HEK293 (cell line): ENCODE results near the gene KCNC2.

Experiments
- CTCF ChIA-PET: fragments of 350-600 bp; formaldehyde crosslinking; extraction: SDS; loops from one replicate; lab custom pipeline; 2021; ENCODE audit warnings: antibody characterized with exemption; lab: Yijun Ruan, JAX
- POLR2A ChIA-PET: fragments of 300-600 bp; formaldehyde crosslinking; extraction: SDS; loops from one replicate; lab custom pipeline; 2020; ENCODE audit warnings: antibody characterized with exemption, inconsistent platforms; lab: Yijun Ruan, JAX
- H3K27ac ChIP-seq: fragments of 200-500 bp; sonication (Bioruptor generic); 2 replicates; pipeline ENCODE4 v1.5.1; 2014; ENCODE audit warnings: low read depth, low read length, control low read depth, inconsistent platforms; ENCODE audit errors: extremely low read depth
- H3K36me3 ChIP-seq, 2 experiments: fragments of 200-500 bp in 1 of 2; sonication (Bioruptor generic) in 1 of 2; 1 replicate in 1 of 2; 2 replicates in 1 of 2; pipeline ENCODE4 v1.5.1; 2014 to 2017; ENCODE audit warnings: inconsistent platforms in 2 of 2, low read length in 2 of 2; ENCODE audit not compliant: control insufficient read depth in 2 of 2, insufficient read depth in 1 of 2
- H3K4me1 ChIP-seq: fragments of 200-500 bp; sonication (Bioruptor generic); 2 replicates; pipeline ENCODE4 v1.5.1; 2014; ENCODE audit warnings: mild to moderate bottlenecking, low read length, inconsistent platforms; ENCODE audit not compliant: control insufficient read depth, insufficient read depth
- H3K4me3 ChIP-seq: 2 replicates; pipeline ENCODE4 v1.5.1; 2011; ENCODE audit warnings: low read depth, mild to moderate bottlenecking, control low read depth, low read length, moderate library complexity
- H3K9me3 ChIP-seq: fragments of 200-500 bp; sonication (Bioruptor generic); 2 replicates; pipeline ENCODE4 v1.5.1; 2014; ENCODE audit warnings: low read depth, low read length, inconsistent platforms; ENCODE audit not compliant: control insufficient read depth, insufficient read depth
- FEZF1 ChIP-seq: fragments of 450-650 bp; formaldehyde crosslinking; IDR thresholded peaks from 2 replicates; pipeline ENCODE4 v1.5.1; 2016; ENCODE audit warnings: missing biosample characterization, missing genetic modification characterization
- GLIS2 ChIP-seq: fragments of 450-650 bp; formaldehyde crosslinking; IDR thresholded peaks from 2 replicates; pipeline ENCODE4 v1.5.1; 2016; ENCODE audit warnings: missing biosample characterization, missing genetic modification characterization
- IKZF3 ChIP-seq: fragments of 450-650 bp; IDR thresholded peaks from 2 replicates; pipeline ENCODE4 v1.5.0; 2018; ENCODE audit warnings: missing biosample characterization, mild to moderate bottlenecking, missing genetic modification characterization, moderate library complexity
- ZBTB20 ChIP-seq: fragments of 450-650 bp; formaldehyde crosslinking; IDR thresholded peaks from 2 replicates; pipeline ENCODE4 v1.5.1; 2016; ENCODE audit warnings: missing biosample characterization, missing genetic modification characterization
- ZBTB48 ChIP-seq: fragments of 450-650 bp; formaldehyde crosslinking; IDR thresholded peaks from 2 replicates; pipeline ENCODE4 v1.5.1; 2016; ENCODE audit warnings: missing biosample characterization, missing genetic modification characterization
- ZBTB49 ChIP-seq: fragments of 450-650 bp; formaldehyde crosslinking; IDR thresholded peaks from 2 replicates; pipeline ENCODE4 v1.5.1; 2016; ENCODE audit warnings: missing biosample characterization, missing genetic modification characterization, low read depth
- ZBTB8A ChIP-seq: fragments of 450-650 bp; formaldehyde crosslinking; IDR thresholded peaks from 2 replicates; pipeline ENCODE4 v1.5.1; 2016; ENCODE audit warnings: missing biosample characterization, missing genetic modification characterization
- ZIC2 ChIP-seq: fragments of 450-650 bp; formaldehyde crosslinking; IDR thresholded peaks from 2 replicates; pipeline ENCODE4 v1.5.1; 2016; ENCODE audit warnings: missing biosample characterization, missing genetic modification characterization
- ZNF133 ChIP-seq: fragments of 450-650 bp; formaldehyde crosslinking; IDR thresholded peaks from 2 replicates; pipeline ENCODE4 v1.5.1; 2016; ENCODE audit warnings: missing biosample characterization, missing genetic modification characterization
- ZNF335 ChIP-seq: fragments of 450-650 bp; formaldehyde crosslinking; conservative IDR thresholded peaks from 2 replicates; pipeline ENCODE4 v1.5.1; 2016; ENCODE audit warnings: missing biosample characterization, missing genetic modification characterization
- ZNF394 ChIP-seq: fragments of 450-650 bp; formaldehyde crosslinking; IDR thresholded peaks from 2 replicates; pipeline ENCODE4 v1.5.1; 2016; ENCODE audit warnings: missing biosample characterization, missing genetic modification characterization, mild to moderate bottlenecking, moderate library complexity, borderline replicate concordance
- ZNF513 ChIP-seq: fragments of 450-650 bp; IDR thresholded peaks from 2 replicates; pipeline ENCODE4 v1.5.1; 2018; ENCODE audit warnings: missing biosample characterization, missing genetic modification characterization
- ZNF530 ChIP-seq: fragments of 450-650 bp; formaldehyde crosslinking; IDR thresholded peaks from 2 replicates; pipeline ENCODE4 v1.5.1; 2016; ENCODE audit warnings: low read depth, missing biosample characterization, missing genetic modification characterization
- ZNF561 ChIP-seq: fragments of 450-650 bp; IDR thresholded peaks from 2 replicates; pipeline ENCODE4 v1.5.1; 2018; ENCODE audit warnings: missing biosample characterization, missing genetic modification characterization, borderline replicate concordance
- ZNF629 ChIP-seq: fragments of 450-650 bp; formaldehyde crosslinking; IDR thresholded peaks from 2 replicates; pipeline ENCODE4 v1.5.1; 2017; ENCODE audit warnings: missing biosample characterization, missing genetic modification characterization
- TF ChIP-seq, protein P1 (sequence below): fragments of 450-650 bp; formaldehyde crosslinking; IDR thresholded peaks from 2 replicates; pipeline ENCODE4 v1.5.1; 2016; ENCODE audit warnings: missing biosample characterization, missing genetic modification characterization, low read depth
- TF ChIP-seq, protein P2 (sequence below): fragments of 450-650 bp; formaldehyde crosslinking; IDR thresholded peaks from 2 replicates; pipeline ENCODE4 v1.5.1; 2017; ENCODE audit warnings: missing biosample characterization, missing genetic modification characterization

The KCNC2 gene

GRCh38 chr12:75196865-75197264 lies 12.8 kb downstream of the KCNC2 start:
- ChIA-PET CTCF (no interaction called here), POLR2A (no interaction called here)
- Histone ChIP-seq H3K27ac (no peak overlapping the region), H3K9me3 (no peaks in the 10 kb centered on the region), H3K36me3 (no peaks in the 10 kb centered on the region), H3K4me1 (no peaks in the 10 kb centered on the region), H3K4me3 (no peak overlapping the region)
- TF ChIP-seq ZNF561 (tag by site-specific recombination), result no peak
- TF ChIP-seq IKZF3 (tag by site-specific recombination), result no peak
- TF ChIP-seq ZBTB20, result no peak
- TF ChIP-seq ZBTB49 (tag by site-specific recombination), result no peak
- TF ChIP-seq ZNF513 (tag by site-specific recombination), result no peak
- TF ChIP-seq, protein P1, sequence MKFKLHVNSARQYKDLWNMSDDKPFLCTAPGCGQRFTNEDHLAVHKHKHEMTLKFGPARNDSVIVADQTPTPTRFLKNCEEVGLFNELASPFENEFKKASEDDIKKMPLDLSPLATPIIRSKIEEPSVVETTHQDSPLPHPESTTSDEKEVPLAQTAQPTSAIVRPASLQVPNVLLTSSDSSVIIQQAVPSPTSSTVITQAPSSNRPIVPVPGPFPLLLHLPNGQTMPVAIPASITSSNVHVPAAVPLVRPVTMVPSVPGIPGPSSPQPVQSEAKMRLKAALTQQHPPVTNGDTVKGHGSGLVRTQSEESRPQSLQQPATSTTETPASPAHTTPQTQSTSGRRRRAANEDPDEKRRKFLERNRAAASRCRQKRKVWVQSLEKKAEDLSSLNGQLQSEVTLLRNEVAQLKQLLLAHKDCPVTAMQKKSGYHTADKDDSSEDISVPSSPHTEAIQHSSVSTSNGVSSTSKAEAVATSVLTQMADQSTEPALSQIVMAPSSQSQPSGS (tag by site-specific recombination), result no peak
- no peak for TF ChIP-seq ZBTB8A (tag by site-specific recombination)
- no peak for TF ChIP-seq ZIC2 (tag by site-specific recombination)
- no peak for TF ChIP-seq ZNF629 (tag by site-specific recombination)
- TF ChIP-seq FEZF1 (tag by site-specific recombination), result no peak
- TF ChIP-seq ZNF530 (tag by site-specific recombination), result no peak
- TF ChIP-seq, protein P2, sequence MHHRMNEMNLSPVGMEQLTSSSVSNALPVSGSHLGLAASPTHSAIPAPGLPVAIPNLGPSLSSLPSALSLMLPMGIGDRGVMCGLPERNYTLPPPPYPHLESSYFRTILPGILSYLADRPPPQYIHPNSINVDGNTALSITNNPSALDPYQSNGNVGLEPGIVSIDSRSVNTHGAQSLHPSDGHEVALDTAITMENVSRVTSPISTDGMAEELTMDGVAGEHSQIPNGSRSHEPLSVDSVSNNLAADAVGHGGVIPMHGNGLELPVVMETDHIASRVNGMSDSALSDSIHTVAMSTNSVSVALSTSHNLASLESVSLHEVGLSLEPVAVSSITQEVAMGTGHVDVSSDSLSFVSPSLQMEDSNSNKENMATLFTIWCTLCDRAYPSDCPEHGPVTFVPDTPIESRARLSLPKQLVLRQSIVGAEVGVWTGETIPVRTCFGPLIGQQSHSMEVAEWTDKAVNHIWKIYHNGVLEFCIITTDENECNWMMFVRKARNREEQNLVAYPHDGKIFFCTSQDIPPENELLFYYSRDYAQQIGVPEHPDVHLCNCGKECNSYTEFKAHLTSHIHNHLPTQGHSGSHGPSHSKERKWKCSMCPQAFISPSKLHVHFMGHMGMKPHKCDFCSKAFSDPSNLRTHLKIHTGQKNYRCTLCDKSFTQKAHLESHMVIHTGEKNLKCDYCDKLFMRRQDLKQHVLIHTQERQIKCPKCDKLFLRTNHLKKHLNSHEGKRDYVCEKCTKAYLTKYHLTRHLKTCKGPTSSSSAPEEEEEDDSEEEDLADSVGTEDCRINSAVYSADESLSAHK (tag by site-specific recombination), result no peak
- no peak for TF ChIP-seq ZNF133 (tag by site-specific recombination)
- no peak for TF ChIP-seq ZNF394 (tag by site-specific recombination)
- no peak for TF ChIP-seq ZNF335 (tag by site-specific recombination)
- TF ChIP-seq GLIS2 (tag by site-specific recombination), result no peak
- TF ChIP-seq ZBTB48 (tag by site-specific recombination), result no peak

GRCh38 chr12:75196408-75196807 lies 13.2 kb downstream of the KCNC2 start:
- Histone ChIP-seq H3K9me3 (no peaks in the 10 kb centered on the region), H3K4me3 (no peak overlapping the region), H3K4me1 (no peaks in the 10 kb centered on the region), H3K36me3 (no peaks in the 10 kb centered on the region), H3K27ac (no peak overlapping the region)
- no peak for TF ChIP-seq ZBTB48 (tag by site-specific recombination)
- POLR2A ChIA-PET, result no interaction called here
- CTCF ChIA-PET, result no interaction called here
